ENCODE measurements around the gene FRMD4A. TPM values are rescaled to one million over a fixed set of nuclear protein-coding genes. Genes with fewer than 3 reads are reported as not detected.

Gene FRMD4A
- total and polyA plus RNA-seq, 8 donors: 6.9 to 25.3 (median 11.3) TPM

DNA sequence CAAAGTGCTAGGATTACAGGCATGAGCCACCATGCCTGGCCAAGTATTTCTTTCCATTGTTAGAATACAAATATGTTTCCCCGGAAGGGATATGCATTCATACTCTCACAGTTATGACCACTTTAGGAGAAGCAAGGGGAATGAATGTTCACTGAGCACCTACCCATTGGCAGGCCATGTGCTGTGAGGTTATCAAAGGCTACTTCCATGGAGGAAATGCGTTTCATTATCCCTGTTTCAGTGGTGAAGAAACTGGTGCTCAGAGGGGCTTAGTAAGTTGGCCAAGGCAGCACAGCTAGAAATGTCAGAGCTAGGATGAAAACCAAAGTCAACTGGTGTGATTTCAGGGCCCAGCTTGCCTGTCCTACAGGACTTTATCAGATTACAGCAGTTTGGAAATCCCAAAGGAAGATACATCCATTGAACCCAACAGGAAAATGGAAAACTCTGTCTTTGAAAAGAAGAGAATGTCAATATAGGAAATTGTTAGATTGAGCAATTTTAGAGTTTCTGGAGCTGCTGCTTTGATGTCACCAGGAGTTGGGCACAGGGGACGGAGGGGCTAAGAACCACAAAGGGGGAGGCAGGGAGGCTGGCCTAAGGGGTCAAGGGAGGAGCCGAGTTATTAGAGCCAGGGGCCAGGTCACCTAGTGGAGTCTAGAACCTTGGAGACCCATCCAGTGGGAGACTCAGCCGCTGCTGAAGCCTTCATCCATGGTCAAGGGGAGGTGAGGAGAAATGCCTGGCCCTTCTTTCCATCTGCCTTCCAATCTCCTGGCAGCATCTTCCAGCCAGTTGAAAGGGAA is 319.8 kb downstream of the FRMD4A start:
- H3K27ac ChIP-seq: no peak overlapping the region
- peaks cover 0 to 39% (median 13%) of the 10 kb centered on the region in 3 donors for H3K27me3 ChIP-seq
- no peaks in the 10 kb centered on the region for H3K36me3 ChIP-seq
- H3K4me3 ChIP-seq: no peak overlapping the region
- no peaks in the 10 kb centered on the region for H3K9me3 ChIP-seq
- WGBS, 5 donors: 72 to 86% (median 76%) methylated on average over 5 of the region's 5 CpGs
- DNase-seq: no peak
- peaks cover 0 to 25% (median 9%) of the 10 kb centered on the region in 4 donors for H3K4me1 ChIP-seq
- intact Hi-C loops (cut with DNase I; ENCODE audit: low total_unique reads): no loop called here
- TF ChIP-seq POLR2A (IDR thresholded peaks at IDR 0.05): no peak
- TF ChIP-seq POLR2AphosphoS5 (IDR thresholded peaks at IDR 0.05): no peak
- no peak for TF ChIP-seq EP300 (IDR thresholded peaks at IDR 0.05)
- TF ChIP-seq, protein P1, sequence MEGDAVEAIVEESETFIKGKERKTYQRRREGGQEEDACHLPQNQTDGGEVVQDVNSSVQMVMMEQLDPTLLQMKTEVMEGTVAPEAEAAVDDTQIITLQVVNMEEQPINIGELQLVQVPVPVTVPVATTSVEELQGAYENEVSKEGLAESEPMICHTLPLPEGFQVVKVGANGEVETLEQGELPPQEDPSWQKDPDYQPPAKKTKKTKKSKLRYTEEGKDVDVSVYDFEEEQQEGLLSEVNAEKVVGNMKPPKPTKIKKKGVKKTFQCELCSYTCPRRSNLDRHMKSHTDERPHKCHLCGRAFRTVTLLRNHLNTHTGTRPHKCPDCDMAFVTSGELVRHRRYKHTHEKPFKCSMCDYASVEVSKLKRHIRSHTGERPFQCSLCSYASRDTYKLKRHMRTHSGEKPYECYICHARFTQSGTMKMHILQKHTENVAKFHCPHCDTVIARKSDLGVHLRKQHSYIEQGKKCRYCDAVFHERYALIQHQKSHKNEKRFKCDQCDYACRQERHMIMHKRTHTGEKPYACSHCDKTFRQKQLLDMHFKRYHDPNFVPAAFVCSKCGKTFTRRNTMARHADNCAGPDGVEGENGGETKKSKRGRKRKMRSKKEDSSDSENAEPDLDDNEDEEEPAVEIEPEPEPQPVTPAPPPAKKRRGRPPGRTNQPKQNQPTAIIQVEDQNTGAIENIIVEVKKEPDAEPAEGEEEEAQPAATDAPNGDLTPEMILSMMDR (IDR thresholded peaks at IDR 0.05): no peak

DNA sequence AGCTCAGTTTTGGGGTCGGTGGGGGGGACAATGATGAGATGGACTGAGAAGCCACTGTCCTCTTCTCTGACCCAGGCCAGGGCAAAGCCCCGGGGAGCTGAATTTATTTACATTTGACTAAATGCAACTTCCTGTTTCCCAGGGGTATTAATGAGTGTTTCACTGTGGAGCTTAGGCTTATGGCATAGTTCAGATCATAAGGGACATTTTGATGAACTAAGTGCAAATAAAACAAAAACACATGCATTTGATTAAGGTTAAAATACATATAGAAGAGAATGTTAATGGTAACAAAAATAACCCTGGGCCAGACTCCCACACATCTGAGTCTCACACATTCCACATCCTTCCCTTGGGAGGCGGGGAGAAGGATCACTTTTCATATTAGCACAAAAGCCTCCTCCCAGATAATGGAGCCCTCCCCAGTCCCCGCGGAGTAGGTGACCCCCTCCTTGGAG is 320.6 kb downstream of the FRMD4A start:
- Histone ChIP-seq H3K27me3 (peaks cover 0 to 36% (median 13%) of the 10 kb centered on the region in 3 donors), H3K4me1 (peaks cover 0 to 25% (median 9%) of the 10 kb centered on the region in 4 donors), H3K4me3 (peak overlapping the region in 3 of 4 donors; percentile 15 to 25 (median 20)), H3K36me3 (no peaks in the 10 kb centered on the region), H3K9me3 (no peaks in the 10 kb centered on the region), H3K27ac (peak overlapping the region in 3 of 5 donors; percentile 39 to 56 (median 42))
- whole genome bisulfite sequencing, 5 donors: 17 to 28% (median 25%) methylated on average over 5 of the region's 5 CpGs
- intact Hi-C loops (cut with DNase I; ENCODE audit: low total_unique reads): no loop called here
- DNase-seq: peak in 1 of 2 donors; percentile 75
- TF ChIP-seq, protein P1 (IDR thresholded peaks at IDR 0.05): no peak
- TF ChIP-seq POLR2A (IDR thresholded peaks at IDR 0.05) (no peak), EP300 (IDR thresholded peaks at IDR 0.05) (no peak), POLR2AphosphoS5 (IDR thresholded peaks at IDR 0.05) (no peak)

DNA sequence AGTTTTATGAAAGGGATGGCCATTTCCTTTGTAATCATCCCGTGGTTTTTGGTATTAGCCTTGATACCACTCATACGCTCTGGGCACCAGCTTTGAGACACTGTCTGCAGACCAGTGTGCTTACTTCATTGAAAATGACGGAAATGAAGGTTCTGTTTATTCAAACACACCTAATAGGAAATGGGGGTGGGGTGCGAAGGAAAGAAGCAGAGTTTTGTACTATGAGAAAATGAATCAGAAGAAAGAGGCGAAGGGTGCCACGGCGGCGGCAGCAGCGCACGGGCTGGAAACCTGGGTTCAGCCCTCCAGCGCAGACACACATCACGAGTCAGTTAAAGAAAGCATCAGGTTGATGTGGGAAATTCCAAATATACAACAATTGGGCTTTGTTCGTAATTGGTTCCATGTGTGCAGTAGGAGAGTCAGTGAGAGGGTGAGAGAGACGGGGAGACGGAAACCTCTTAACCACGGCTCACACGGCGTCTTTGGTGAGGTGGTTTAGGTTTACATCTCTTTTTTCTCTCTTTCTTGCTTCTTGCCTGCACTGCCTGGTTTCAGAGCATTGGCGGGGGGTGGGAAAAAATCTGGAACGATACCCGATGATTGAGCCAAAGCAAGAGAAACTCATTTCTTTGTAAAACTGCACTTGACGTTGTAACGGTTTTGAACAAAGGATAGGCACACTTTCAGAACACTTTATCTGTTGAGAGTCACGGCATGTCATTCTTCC is 321.2 kb downstream of the FRMD4A start:
- Histone ChIP-seq H3K9me3 (no peaks in the 10 kb centered on the region), H3K36me3 (no peaks in the 10 kb centered on the region), H3K27ac (peak overlapping the region in 4 of 5 donors; percentile 39 to 56 (median 46)), H3K4me3 (peak overlapping the region; percentile 15 to 25 (median 20)), H3K4me1 (peaks cover 0 to 25% (median 9%) of the 10 kb centered on the region in 4 donors), H3K27me3 (peaks cover 0 to 36% (median 13%) of the 10 kb centered on the region in 3 donors)
- intact Hi-C loops (cut with DNase I; ENCODE audit: low total_unique reads): no loop called here
- WGBS, 5 donors: 39 to 51% (median 44%) methylated on average over 24 of the region's 24 CpGs
- peak in 1 of 2 donors; percentile 67 for DNase-seq
- TF ChIP-seq EP300 (IDR thresholded peaks at IDR 0.05): no peak
- TF ChIP-seq, protein P1 (IDR thresholded peaks at IDR 0.05): no peak

DNA sequence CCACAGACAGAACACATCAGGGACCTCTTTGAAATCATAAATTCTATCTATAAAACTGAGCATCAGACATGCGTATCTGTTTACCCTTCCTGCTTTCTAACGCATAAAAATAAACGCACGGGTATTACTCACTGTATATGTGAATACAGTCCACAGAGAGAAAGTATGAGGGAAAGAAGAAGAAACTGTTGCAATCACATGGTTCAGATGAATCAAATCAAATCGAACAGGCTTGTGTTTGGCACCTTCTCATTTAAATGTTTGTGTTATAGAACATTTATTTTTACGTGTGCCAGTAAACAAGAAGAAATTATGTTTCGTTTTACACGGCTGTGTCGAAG is 322.0 kb downstream of the FRMD4A start:
- Histone ChIP-seq H3K27ac (peak overlapping the region in 4 of 5 donors; percentile 39 to 56 (median 46)), H3K36me3 (no peaks in the 10 kb centered on the region), H3K9me3 (no peaks in the 10 kb centered on the region), H3K4me3 (peak overlapping the region; percentile 19 to 34 (median 30)), H3K4me1 (peaks cover 0 to 25% (median 9%) of the 10 kb centered on the region in 4 donors), H3K27me3 (peaks cover 0 to 36% (median 13%) of the 10 kb centered on the region in 3 donors)
- DNase-seq: no peak
- 32 to 64% (median 61%) methylated on average over 9 of the region's 9 CpGs for WGBS, 5 donors
- intact Hi-C loops (cut with DNase I; ENCODE audit: low total_unique reads): no loop called here
- TF ChIP-seq POLR2A (IDR thresholded peaks at IDR 0.05) (no peak), EP300 (IDR thresholded peaks at IDR 0.05) (no peak), POLR2AphosphoS5 (IDR thresholded peaks at IDR 0.05) (no peak)
- TF ChIP-seq, protein P1 (IDR thresholded peaks at IDR 0.05): no peak

Measured in stomach (tissue), 9 donors.